Measurements from ENCODE around the gene HELZ.

DNA sequence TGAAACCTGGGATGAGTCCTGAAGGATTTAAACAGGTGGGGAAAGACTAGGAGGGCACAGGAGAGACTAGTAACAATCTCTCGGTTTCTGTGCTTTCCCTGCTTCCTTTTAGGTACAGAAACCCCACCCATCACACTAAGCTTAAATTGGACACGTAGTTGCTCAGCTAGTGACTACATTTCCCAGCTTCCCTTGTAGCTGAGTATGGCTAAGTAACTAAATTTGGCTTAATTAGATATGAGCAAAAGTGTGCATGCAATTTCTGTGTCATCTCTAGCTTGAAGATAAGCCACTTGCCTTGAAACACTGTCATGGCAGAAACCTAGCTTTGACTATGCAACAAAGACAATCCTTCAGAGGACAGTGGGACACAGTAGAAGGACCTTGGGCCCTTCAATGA, 164.2 kb downstream of the HELZ start:
- TF ChIP-seq GATA2 (IDR thresholded peaks at IDR 0.05; ENCODE audit: low read depth, low read length) (no peak), GATA3 (IDR thresholded peaks at IDR 0.05; ENCODE audit: low read depth, low read length) (no peak)

Measured in SH-SY5Y (cell line).